Panc1 (cell line): Measurements from ENCODE around the gene INPP5K. TPM values are rescaled to one million over a fixed set of nuclear protein-coding genes. Genes with fewer than 3 reads are reported as not detected.

Experiments used
- ATAC-seq: fragments of 200-7000 bp; cut with Tn5 transposase; 2 replicates; pipeline ENCODE4 v1.9.1; 2020; ENCODE audit warnings: mild to moderate bottlenecking, moderate library complexity
- BruUV-seq: library from RNA; stranded (reverse); fragments of 400-500 nt; replicated peaks from 2 replicates; lab custom pipeline; 2021; lab: Mats Ljungman, UMichigan
- CTCF ChIA-PET: fragments of 300-600 bp; sonication (Branson Sonifier 250); formaldehyde crosslinking; loops from one replicate; lab custom pipeline; 2022; ENCODE audit warnings: antibody characterized with exemption; lab: Charles Lee
- POLR2A ChIA-PET: fragments of 300-600 bp; sonication (Branson Sonifier 250); formaldehyde crosslinking; loops from one replicate; lab custom pipeline; 2022; ENCODE audit warnings: antibody characterized with exemption; lab: Charles Lee
- DNase-seq: peaks from one replicate; pipeline ENCODE4 v3.0.0-alpha.2; 2010; ENCODE audit warnings: low read depth, low spot score
- H3K27ac ChIP-seq: 2 replicates; pipeline ENCODE4 v1.5.1; 2011; ENCODE audit warnings: mild to moderate bottlenecking, low read length, inconsistent platforms
- H3K27me3 ChIP-seq: fragments of 200-500 bp; sonication (Bioruptor generic); 2 replicates; pipeline ENCODE4 v1.6.0; 2014; ENCODE audit warnings: low read length, inconsistent platforms; ENCODE audit not compliant: control insufficient read depth, insufficient read depth
- H3K36me3 ChIP-seq: fragments of 200-500 bp; sonication (Bioruptor generic); 2 replicates; pipeline ENCODE4 v1.5.1; 2014; ENCODE audit warnings: inconsistent platforms, mild to moderate bottlenecking, low read length, moderate library complexity; ENCODE audit not compliant: control insufficient read depth, insufficient read depth
- H3K4me1 ChIP-seq: 2 replicates; pipeline ENCODE4 v1.5.1; 2011; ENCODE audit warnings: inconsistent platforms, mild to moderate bottlenecking, low read length, moderate library complexity; ENCODE audit not compliant: control insufficient read depth, insufficient read depth
- H3K4me3 ChIP-seq, 2 experiments: 2 replicates each; pipeline ENCODE4 v1.5.1; 2011 to 2012; ENCODE audit warnings: low read depth in 2 of 2, low read length in 2 of 2, mild to moderate bottlenecking in 2 of 2, inconsistent platforms in 1 of 2, moderate library complexity in 1 of 2
- H3K9me3 ChIP-seq: fragments of 200-500 bp; sonication (Bioruptor generic); 2 replicates; pipeline ENCODE4 v1.5.1; 2014; ENCODE audit warnings: low read depth, mild to moderate bottlenecking, inconsistent platforms, low read length, moderate library complexity; ENCODE audit not compliant: control insufficient read depth, insufficient read depth
- CTCF ChIP-seq: fragments of 450-650 bp; IDR thresholded peaks from 2 replicates; pipeline ENCODE4 v1.5.1; 2017; ENCODE audit warnings: mild to moderate bottlenecking
- POLR2AphosphoS5 ChIP-seq: IDR thresholded peaks from 2 replicates; pipeline ENCODE4 v1.6.1; 2012; ENCODE audit warnings: mild to moderate bottlenecking, low read depth, low read length, moderate library complexity
- REST ChIP-seq, 2 experiments: IDR thresholded peaks; 2 replicates each; pipeline ENCODE4 v1.6.1; 2011 to 2012; ENCODE audit warnings: low read depth in 2 of 2, control low read depth in 1 of 2, low read length in 1 of 2, mild to moderate bottlenecking in 1 of 2, moderate library complexity in 1 of 2; ENCODE audit not compliant: insufficient read depth in 1 of 2
- SIN3A ChIP-seq: IDR thresholded peaks from 2 replicates; pipeline ENCODE4 v1.6.1; 2012; ENCODE audit warnings: low read depth, mild to moderate bottlenecking, low read length, moderate library complexity, borderline replicate concordance; ENCODE audit not compliant: insufficient read depth
- TCF7L2 ChIP-seq: IDR thresholded peaks from 2 replicates; pipeline ENCODE4 v1.6.1; 2011; ENCODE audit warnings: mild to moderate bottlenecking, low read depth, low read length, inconsistent platforms
- in situ Hi-C: cut with HindIII; loops from 2 replicates; pipeline ENCODE4 v1.10.0; 2016; ENCODE audit warnings: low sequenced_read_pairs, low pct_unique_long_range_greater_than_20kb
- intact Hi-C: fragments of 100-400 bp; cut with micrococcal nuclease; formaldehyde crosslinking; loops from one replicate; pipeline ENCODE4 v1.10.0; 2022; ENCODE audit not compliant: unreplicated experiment
- total RNA-seq: library from RNA; stranded (reverse); gene quantifications from one replicate; pipeline ENCODE4 v1.2.1, GENCODE V29; 2021; ENCODE audit not compliant: unreplicated experiment

Gene INPP5K
- total RNA-seq, 1 experiment from 2014 or later = 21.3 TPM

GRCh38 chr17:1485423-1486376, 30.7 kb downstream of the INPP5K start:
- Histone ChIP-seq H3K36me3 (no peaks in the 10 kb centered on the region; the same call in 1 of the 2 replicates), H3K4me1 (peaks cover 20% of the 10 kb centered on the region), H3K27ac (peak overlapping the region; percentile 88), H3K9me3 (no peaks in the 10 kb centered on the region), H3K4me3 (peak overlapping the region; percentile 52 to 70), H3K27me3 (no peaks in the 10 kb centered on the region)
- no TSS peak for BruUV-seq
- intact Hi-C loops (no loop called here), in situ Hi-C loops (no loop called here)
- ChIA-PET POLR2A (interaction anchor here (0.5 kb wide), 1 partner anchor 316 kb away, joined by 3 read pairs; no protein-coding TSS in a partner anchor), CTCF (no interaction called here)
- ATAC-seq (peak; percentile 57), DNase-seq (no peak)
- peak; percentile 31; the same call in 1 of the 2 replicates for TF ChIP-seq POLR2AphosphoS5
- no peak for TF ChIP-seq REST (IDR thresholded peaks at IDR 0.05; ENCODE audit: insufficient read depth in 1 of 2, low read depth in 2 of 2, low read length in 1 of 2)
- TF ChIP-seq CTCF = no peak
- TF ChIP-seq SIN3A = no peak
- TF ChIP-seq TCF7L2 = no peak

GRCh38 chr17:1484676-1485422, 31.6 kb downstream of the INPP5K start:
- TF ChIP-seq REST (IDR thresholded peaks at IDR 0.05; ENCODE audit: insufficient read depth in 1 of 2, low read depth in 2 of 2, low read length in 1 of 2) (no peak), TCF7L2 (no peak), POLR2AphosphoS5 (no peak), SIN3A (no peak), CTCF (no peak)
- H3K4me3 ChIP-seq = peak overlapping the region; percentile 52 to 70
- H3K27ac ChIP-seq = peak overlapping the region; percentile 88
- H3K9me3 ChIP-seq = no peaks in the 10 kb centered on the region
- peaks cover 18% of the 10 kb centered on the region for H3K4me1 ChIP-seq
- intact Hi-C loops = no loop called here
- CTCF ChIA-PET = no interaction called here
- DNase-seq (no peak), ATAC-seq (peak; percentile 17)
- in situ Hi-C loops = no loop called here
- POLR2A ChIA-PET = no interaction called here
- no peaks in the 10 kb centered on the region for H3K27me3 ChIP-seq
- BruUV-seq = no TSS peak
- H3K36me3 ChIP-seq = no peaks in the 10 kb centered on the region; the same call in 1 of the 2 replicates
